Left kidney (tissue), 2 donors: ENCODE results near the gene CTBP2. TPM values are rescaled to one million over a fixed set of nuclear protein-coding genes. Genes with fewer than 3 reads are reported as not detected.

Experiments used
- DNase-seq: peaks from one replicate; pipeline ENCODE4 v3.0.0-alpha.2; 2013
- polyA plus RNA-seq: library from polyadenylated mRNA; unstranded; fragments of 120-200 nt; gene quantifications from one replicate; pipeline ENCODE4 v1.2.1, GENCODE V29; 2013; ENCODE audit not compliant: insufficient read length

CTBP2 gene
- polyA plus RNA-seq, 1 donor = 83.5 TPM

- no peak for DNase-seq
Measured at GRCh38 chr10:125043841-125044658, 116.3 kb downstream of the CTBP2 start.

DNA sequence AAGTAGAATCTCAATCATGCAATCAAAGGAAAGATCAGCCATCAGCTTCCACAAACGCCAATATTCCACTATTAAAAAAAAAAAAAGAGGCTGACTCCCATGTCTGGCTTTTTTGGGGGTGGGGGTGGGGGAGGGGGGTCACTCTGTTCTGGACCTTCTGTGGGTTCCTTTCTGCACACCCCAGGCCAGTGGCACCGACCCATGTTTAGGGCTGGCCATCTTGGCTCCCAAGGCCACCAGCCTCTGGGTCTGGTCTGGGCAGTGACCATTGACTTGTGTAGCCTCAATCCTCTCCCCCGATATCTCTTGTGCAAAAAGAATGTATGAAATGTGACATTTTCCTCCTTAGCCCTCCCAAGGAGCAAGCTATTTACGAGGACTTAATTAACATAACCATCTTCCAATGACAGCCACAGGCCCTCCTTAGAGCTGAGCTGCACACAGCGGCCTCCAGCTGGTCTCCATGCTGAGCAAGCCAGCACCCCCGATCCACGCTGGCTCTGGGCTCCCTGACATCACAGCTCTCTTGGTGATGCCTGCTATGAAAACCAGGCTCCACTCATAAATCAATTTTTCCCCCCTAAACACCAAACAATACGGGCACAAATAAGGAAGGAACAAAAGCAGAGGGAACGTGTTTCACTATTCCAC, 118.4 kb downstream of the CTBP2 start:
- DNase-seq = no peak

- no peak for DNase-seq
Measured at GRCh38 chr10:125039354-125039769, 121.0 kb downstream of the CTBP2 start.

DNA sequence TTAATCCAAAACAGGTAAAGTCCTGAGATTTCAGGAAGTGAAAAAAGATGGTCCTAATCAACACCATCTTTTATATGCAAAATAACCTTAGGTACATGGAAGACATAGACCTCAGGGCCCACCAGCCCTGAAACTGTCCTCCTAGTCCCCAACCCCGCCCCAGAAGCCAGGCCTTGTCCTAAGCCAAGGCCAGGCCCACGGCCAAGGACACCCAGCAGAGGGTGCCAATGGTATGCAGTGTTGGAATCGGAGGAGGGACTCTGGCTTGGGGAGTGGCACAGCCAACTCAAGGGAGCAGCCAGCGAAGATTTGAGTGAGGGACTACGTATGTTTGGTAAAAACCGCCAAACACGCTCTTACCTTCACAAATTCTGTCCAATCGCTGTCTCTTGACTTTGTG, 121.7 kb downstream of the CTBP2 start:
- DNase-seq = no peak

DNA sequence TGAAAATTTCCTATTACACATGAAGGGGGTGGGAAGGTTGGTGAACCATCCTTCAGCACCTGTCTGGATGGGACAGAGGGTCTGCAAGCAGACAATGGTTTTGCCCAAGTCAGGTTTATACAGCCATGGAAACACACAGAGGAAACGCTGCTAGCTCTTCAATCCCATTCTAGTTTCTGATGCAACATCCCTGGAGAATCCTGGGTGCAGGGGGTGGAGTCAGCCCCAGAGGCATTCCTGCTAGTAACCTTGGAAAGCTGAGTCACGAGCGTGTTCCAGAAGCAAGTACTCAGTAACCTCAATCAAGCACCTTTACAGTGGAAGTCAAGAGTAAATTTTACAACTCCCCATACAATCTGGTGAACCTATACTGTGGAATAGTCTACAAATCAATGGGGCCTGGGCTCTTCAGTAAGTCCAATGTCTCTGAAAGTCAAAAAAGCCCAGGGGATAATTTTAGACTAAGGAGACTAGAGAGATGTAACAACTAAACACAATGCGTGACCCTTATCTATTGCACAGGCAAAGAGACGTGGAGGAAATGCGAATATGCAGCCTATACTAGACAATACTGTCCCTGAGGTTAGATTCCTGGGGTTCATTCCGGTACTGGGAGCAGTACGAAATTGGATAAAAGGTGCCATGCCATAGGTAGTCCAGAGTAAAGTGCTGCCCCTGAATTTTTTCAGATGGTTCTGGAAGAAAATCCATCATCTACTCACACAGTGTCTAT, 123.1 kb downstream of the CTBP2 start:
- DNase-seq = no peak

- DNase-seq = no peak
Measured at GRCh38 chr10:125035588-125036295, 124.6 kb downstream of the CTBP2 start.

- DNase-seq = no peak
Measured at GRCh38 chr10:125035136-125035535, 125.2 kb downstream of the CTBP2 start.

DNA sequence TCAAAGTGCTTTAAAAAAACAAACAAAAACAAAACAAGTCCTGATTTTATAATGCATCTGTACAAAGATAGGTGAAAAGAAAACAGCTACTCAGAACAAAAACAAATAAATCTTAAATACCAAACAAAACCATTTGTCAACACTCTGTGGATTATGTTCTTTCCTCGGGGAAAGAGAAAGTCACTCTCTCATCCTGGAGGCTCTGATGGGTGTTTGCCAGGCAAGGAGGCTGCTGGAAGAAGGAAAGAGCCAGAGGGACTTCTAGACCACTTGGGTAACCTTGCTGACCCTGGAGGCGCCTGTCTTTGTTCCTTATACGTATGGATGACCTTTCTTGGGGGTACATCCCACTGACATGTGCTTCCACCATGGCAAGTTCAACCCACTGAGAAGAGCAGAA, 125.7 kb downstream of the CTBP2 start:
- no peak for DNase-seq

DNA sequence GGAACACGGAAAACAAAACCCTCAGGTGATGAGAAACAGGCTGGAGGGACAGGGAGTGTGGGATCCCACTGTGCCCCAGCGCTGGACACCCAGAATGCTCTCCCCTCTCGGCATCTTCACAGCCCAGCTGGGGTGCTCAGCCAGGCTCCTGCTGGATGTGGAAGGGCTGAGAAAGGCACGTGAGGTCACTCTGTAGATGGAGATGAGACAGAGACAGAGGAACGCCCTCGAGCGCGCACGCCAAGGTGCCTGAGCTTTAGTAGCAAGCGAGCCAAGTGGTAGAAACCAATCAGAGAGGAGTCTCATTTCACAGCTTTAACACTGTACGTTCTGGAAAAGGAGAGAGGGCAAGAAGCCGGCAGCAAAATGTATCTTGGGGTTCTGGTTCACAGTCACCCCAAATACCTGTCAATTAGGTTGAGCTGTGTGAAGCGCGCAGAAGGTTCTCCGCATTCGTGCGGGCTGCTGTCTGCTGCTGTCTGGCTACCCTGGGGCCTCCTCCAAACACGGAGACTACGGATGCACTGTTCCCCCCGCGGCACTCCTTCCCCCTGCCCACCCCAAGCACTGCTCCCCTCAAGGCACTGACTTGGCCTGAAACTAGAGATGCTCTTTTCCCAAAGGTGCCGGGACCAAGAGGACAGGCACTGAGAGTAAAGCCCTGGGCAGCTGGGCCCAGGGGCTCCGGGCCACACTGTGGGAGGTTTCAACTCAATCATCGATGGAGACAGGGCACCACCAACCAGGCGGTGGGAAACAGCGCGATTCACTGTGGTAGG, 127.0 kb downstream of the CTBP2 start:
- DNase-seq = no peak

GRCh38 chr10:125032474-125033020, 127.8 kb downstream of the CTBP2 start:
- DNase-seq = no peak

DNA sequence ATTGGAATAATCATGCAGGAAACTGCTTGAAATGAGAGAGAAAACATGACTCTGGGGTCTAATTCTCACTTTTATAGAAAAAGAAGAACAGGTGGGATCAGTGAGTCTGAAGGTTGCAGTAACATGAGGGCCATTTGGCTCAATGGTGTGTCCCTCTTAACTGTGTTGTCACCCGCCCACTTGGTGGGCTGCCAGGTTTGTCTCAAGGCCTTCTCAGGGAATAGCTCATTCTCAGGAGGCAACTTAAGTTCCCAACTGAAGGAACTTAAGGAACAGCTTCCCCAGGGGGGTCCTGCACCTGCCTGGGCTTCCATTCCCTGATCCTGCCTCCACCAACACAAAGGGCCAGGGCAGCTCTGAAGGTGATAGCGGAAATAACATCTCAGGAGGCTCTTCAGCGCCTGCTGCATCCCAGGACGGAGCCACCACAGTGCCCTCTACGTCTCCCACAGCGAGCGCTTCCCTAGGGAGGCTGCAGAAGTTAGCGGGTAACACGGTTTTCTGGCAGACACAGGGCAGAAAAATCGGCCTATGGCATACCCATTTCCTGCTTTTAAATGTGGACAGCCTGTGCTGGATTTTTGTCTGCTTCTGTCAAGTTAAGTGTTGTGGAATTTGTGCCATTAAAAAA, 129.7 kb downstream of the CTBP2 start:
- DNase-seq = no peak

- DNase-seq = no peak
Measured at GRCh38 chr10:125029584-125030242, 130.7 kb downstream of the CTBP2 start.

DNA sequence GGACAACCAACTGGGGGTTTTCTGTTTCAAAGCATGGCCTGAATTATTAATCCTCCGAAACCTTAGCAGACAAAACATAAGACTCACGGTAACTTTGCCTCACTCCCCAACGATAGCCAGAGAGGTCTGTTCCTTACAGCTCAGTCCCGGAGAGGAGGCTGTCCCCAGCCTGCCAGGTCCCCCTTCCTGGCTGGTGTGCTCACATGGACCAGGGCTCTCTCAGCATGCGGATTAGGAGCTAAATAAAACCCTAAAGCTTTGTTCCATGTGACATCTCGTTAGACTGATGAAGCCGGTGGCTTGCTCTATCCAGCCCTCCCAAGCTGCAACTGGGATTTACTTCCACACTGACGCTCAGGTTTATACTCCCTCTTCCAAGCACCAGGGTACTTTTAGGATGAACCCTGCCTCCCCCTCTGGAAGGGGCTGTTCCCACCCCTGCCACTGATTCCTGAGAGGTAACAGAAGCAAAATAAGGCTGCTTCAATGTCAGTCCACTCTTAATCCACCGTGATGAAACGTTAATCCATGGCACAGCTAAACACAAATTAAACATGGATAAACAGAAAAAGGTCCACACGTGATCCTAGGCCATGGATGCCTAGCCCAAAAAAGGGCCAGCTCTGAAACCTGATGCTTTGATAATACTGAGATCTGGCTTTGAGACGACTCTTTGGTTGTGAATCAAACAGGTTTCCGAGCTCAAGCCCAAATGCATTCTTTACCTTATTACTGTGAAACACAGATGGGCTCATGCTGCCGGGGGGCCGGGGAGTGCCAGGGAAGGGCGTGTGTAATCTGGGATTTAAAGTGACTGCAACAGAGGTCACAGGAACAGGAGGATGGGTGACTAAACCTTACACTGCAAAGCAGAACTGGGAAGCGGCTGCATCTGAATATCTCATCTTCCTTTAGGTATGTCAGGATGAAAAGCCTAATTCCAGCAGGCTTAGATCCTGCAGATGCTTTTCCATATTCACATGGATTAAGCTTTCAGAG, 132.2 kb downstream of the CTBP2 start:
- no peak for DNase-seq

DNA sequence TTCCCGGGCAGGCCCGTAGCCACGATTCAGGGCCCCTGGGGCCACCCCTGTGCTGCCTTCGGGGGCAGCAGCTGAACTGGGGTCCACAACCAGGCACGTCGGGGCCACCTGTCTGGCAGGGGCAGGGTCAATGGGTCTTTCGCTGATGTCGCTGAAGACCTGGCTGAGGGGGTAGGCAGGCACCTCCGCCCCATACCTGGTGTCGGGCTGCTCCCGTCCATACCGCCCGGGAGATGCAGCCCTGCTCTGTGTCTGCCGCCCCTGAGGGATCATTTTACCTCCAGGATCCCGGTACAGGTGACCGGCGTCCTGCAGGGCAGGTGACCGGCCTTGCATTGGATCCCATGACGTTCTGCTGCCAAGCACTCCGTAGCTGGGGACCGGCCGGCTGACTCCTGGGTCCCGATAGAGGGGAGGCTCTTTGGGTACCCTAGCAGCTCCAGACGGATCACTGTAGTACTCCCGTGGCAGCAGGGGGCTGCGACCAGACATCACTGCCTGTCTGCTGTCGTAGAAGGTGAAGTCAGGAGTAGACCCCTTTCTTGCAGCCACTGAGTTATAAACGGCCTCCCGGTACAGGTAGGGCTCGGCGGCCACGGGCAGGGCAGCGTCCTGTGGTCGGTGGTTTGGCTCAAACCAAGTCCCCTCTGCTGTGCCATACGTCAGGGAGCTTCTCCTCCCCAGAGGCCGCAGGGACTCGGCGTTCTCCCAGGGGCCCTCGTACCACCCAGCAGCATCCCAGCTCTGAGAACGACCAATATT, 133.2 kb downstream of the CTBP2 start:
- DNase-seq = no peak

DNA sequence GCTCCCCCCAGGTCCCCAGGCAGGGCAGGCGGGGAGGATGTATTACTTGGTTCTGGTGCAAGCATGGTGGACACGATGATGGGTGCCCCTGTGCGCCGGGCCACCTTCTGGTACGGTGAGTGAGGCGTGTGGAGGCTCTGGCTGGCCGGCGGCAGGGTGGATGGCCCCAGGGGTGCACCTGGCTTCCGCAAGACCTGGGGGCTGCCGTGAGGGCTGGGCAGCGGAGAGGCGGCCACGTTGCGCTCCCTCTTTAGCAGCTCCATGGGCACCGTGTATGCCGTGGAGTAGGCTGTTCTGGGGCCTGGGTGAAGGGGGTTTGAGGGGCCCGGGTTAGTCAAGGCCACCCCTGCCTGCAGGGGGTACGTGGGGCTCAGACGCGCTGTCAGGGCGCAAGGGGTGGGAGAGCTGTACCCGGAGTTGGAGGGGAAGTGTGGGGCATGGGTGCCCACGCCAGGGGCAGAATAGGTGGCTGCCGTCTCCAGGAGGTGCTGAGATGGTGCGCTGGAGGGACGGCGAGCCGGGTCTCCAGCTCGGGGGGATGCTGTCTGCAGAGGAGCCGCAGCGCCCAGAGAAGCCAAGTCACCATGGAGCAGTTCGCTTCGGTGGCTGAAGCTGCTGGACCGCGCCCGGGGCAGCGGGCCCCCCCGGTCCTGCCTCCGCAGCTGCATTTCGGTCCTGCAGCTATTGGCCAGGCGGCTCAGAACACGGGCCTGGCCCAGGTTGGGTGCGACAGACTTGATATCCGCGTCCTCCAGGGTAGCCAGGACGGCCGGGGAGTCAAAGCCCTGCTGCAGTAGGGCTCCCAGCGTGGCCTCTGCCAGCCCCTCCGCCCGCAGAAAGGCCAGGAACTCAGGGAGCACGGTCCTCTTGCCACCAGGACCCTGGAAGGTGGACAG, 134.1 kb downstream of the CTBP2 start:
- DNase-seq = no peak

GRCh38 chr10:125025341-125025740, 135.0 kb downstream of the CTBP2 start:
- no peak for DNase-seq
